Trophoblast cell (in vitro differentiated cells and primary cell): Measurements from ENCODE around the gene SERHL2.

Experiments
- DNase-seq, 2 donors: peaks; one replicate each; pipeline ENCODE4 v3.0.0-alpha.2; 2016
- H2AFZ ChIP-seq: 2 replicates; pipeline ENCODE4 v1.6.1; 2013; ENCODE audit warnings: low read length, moderate library complexity, mild to moderate bottlenecking; ENCODE audit not compliant: insufficient read depth, poor library complexity
- H2AK5ac ChIP-seq: 2 replicates; pipeline ENCODE4 v1.6.1; 2013; ENCODE audit warnings: mild to moderate bottlenecking, low read length
- H2BK120ac ChIP-seq: 2 replicates; pipeline ENCODE4 v1.6.1; 2013; ENCODE audit warnings: low read length, mild to moderate bottlenecking, moderate library complexity; ENCODE audit not compliant: insufficient read depth, poor library complexity
- H2BK12ac ChIP-seq: 2 replicates; pipeline ENCODE4 v1.6.1; 2013; ENCODE audit warnings: mild to moderate bottlenecking, low read length, moderate library complexity
- H2BK5ac ChIP-seq: 2 replicates; pipeline ENCODE4 v1.6.1; 2013; ENCODE audit warnings: low read length, low read depth, moderate library complexity, mild to moderate bottlenecking; ENCODE audit not compliant: poor library complexity
- H3K14ac ChIP-seq: 2 replicates; pipeline ENCODE4 v1.6.1; 2013; ENCODE audit warnings: mild to moderate bottlenecking, low read length
- H3K18ac ChIP-seq: 2 replicates; pipeline ENCODE4 v1.6.1; 2013; ENCODE audit warnings: mild to moderate bottlenecking, low read length
- H3K23ac ChIP-seq: 2 replicates; pipeline ENCODE4 v1.6.1; 2013; ENCODE audit warnings: low read length
- H3K27ac ChIP-seq: 2 replicates; pipeline ENCODE4 v1.5.1; 2013; ENCODE audit warnings: low read depth, mild to moderate bottlenecking, inconsistent platforms, low read length, moderate library complexity
- H3K27me3 ChIP-seq: 2 replicates; pipeline ENCODE4 v1.6.1; 2013; ENCODE audit warnings: inconsistent platforms, mild to moderate bottlenecking, low read length, moderate library complexity; ENCODE audit not compliant: insufficient read depth
- H3K36me3 ChIP-seq, 2 experiments: 1 replicate in 1 of 2; 2 replicates in 1 of 2; pipeline ENCODE4 v1.6.1; 2013; ENCODE audit warnings: low read length in 2 of 2, mild to moderate bottlenecking in 2 of 2, moderate library complexity in 1 of 2; ENCODE audit not compliant: insufficient read depth in 2 of 2, control insufficient read depth in 1 of 2
- H3K4ac ChIP-seq: 2 replicates; pipeline ENCODE4 v1.6.1; 2013; ENCODE audit warnings: low read depth, mild to moderate bottlenecking, low read length, moderate library complexity
- H3K4me1 ChIP-seq, 2 experiments: 1 replicate in 1 of 2; 2 replicates in 1 of 2; pipeline ENCODE4 v1.6.1; 2013; ENCODE audit warnings: low read length in 2 of 2, mild to moderate bottlenecking in 2 of 2, moderate library complexity in 1 of 2; ENCODE audit not compliant: insufficient read depth in 2 of 2, control insufficient read depth in 1 of 2
- H3K4me2 ChIP-seq: 2 replicates; pipeline ENCODE4 v1.6.1; 2013; ENCODE audit warnings: inconsistent platforms, mild to moderate bottlenecking, low read length, moderate library complexity
- H3K4me3 ChIP-seq: 2 replicates; pipeline ENCODE4 v1.5.1; 2013; ENCODE audit warnings: mild to moderate bottlenecking, low read depth, low read length, inconsistent platforms
- H3K79me1 ChIP-seq: one replicate; pipeline ENCODE4 v1.6.1; 2013; ENCODE audit warnings: low read length
- H3K79me2 ChIP-seq: 2 replicates; pipeline ENCODE4 v1.6.1; 2013; ENCODE audit warnings: low read length, mild to moderate bottlenecking; ENCODE audit not compliant: control insufficient read depth, insufficient read depth, poor library complexity
- H3K9ac ChIP-seq: 2 replicates; pipeline ENCODE4 v1.6.1; 2013; ENCODE audit warnings: mild to moderate bottlenecking, low read length
- H3K9me3 ChIP-seq: 2 replicates; pipeline ENCODE4 v1.6.1; 2013; ENCODE audit warnings: low read depth, mild to moderate bottlenecking, control low read depth, inconsistent platforms, low read length; ENCODE audit not compliant: insufficient read depth
- H4K12ac ChIP-seq: 2 replicates; pipeline ENCODE4 v1.6.1; 2013; ENCODE audit warnings: low read depth, mild to moderate bottlenecking, low read length, moderate library complexity
- H4K8ac ChIP-seq: 2 replicates; pipeline ENCODE4 v1.6.1; 2013; ENCODE audit warnings: low read depth, mild to moderate bottlenecking, low read length, moderate library complexity
- H4K91ac ChIP-seq: one replicate; pipeline ENCODE4 v1.6.1; 2013; ENCODE audit warnings: low read depth, mild to moderate bottlenecking, low read length, moderate library complexity
- WGBS: extraction: QIAGEN DNeasy Blood & Tissue Kit; methylation state at CpG from one replicate; pipeline ENCODE4 v1.1.7; 2013; ENCODE audit warnings: missing lambda C conversion rate; ENCODE audit not compliant: insufficient read length, insufficient coverage; ENCODE audit errors: extremely low coverage; 5-methylcytosine and 5-hydroxymethylcytosine counted together

SERHL2 gene

DNA sequence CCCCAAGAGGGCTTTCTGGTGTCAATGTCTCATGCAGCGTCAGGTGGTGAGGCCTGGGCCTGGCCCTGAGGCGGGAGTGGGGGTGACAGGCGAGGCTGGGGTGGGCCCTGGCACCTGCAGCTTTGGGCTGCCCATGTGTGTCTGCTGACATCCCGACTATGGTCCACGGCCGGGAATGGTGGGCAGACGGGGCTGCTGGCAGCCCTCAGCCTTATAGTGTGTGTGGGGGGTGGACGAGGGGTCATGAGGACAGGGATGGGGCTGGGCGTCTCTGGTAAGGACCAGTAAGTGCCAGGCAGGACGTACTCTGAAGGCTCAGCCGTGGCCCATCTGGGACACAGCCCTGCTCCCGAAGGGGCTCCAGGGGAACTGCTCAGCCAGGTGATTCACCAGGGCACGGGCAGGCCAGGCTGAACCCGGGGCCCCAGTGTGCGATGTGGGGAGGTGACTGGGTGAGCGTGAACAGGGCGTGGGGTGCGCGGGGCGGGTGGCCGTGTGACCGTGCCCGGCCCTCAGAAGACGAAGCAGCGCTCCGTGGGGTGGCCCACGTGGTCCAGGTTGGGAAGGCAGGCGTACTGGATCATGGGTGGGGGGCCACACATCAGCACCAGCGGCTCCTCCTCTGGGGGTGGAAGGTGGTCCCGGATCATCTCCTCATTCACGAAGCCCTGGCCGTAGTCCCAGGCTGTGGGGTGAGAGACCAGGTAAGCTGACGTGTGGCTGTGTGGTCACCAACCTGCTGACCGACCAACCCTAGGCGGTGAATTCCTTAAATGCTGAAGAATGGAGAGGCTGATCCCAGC lies 65.7 kb downstream of the SERHL2 start:
- Histone ChIP-seq H2AK5ac (no peak overlapping the region), H4K12ac (no peak overlapping the region), H3K79me1 (peaks cover 2% of the 10 kb centered on the region), H3K79me2 (peaks cover 2% of the 10 kb centered on the region), H2BK120ac (no peak overlapping the region), H3K9ac (no peak overlapping the region), H4K8ac (no peak overlapping the region), H3K27ac (no peak overlapping the region), H4K91ac (no peak overlapping the region), H3K4me1 (peaks cover 10% of the 10 kb centered on the region in 2 experiments), H2AFZ (no peak overlapping the region), H3K4me3 (no peak overlapping the region), H3K4ac (no peak overlapping the region), H2BK5ac (no peak overlapping the region), H3K18ac (no peak overlapping the region), H3K23ac (no peak overlapping the region), H3K14ac (no peak overlapping the region), H3K36me3 (peaks cover 27 to 28% of the 10 kb centered on the region in 2 experiments), H3K9me3 (no peaks in the 10 kb centered on the region), H3K27me3 (no peaks in the 10 kb centered on the region), H3K4me2 (no peak overlapping the region), H2BK12ac (no peak overlapping the region)
- WGBS = no CpG with 5 or more reads among the region's 35 CpGs
- no peak for DNase-seq

GRCh38 chr22:42620084-42620483 lies 66.3 kb downstream of the SERHL2 start:
- H3K23ac ChIP-seq = no peak overlapping the region
- H2BK5ac ChIP-seq = no peak overlapping the region
- no peak overlapping the region for H4K91ac ChIP-seq
- no peaks in the 10 kb centered on the region for H3K79me2 ChIP-seq
- H3K18ac ChIP-seq = no peak overlapping the region
- H3K4ac ChIP-seq = no peak overlapping the region
- no peaks in the 10 kb centered on the region for H3K27me3 ChIP-seq
- peaks cover 10% of the 10 kb centered on the region in 2 experiments for H3K4me1 ChIP-seq
- H3K4me2 ChIP-seq = no peak overlapping the region
- DNase-seq = no peak
- no peak overlapping the region for H2AK5ac ChIP-seq
- H3K4me3 ChIP-seq = no peak overlapping the region
- H2BK120ac ChIP-seq = no peak overlapping the region
- no peaks in the 10 kb centered on the region for H3K79me1 ChIP-seq
- H4K12ac ChIP-seq = no peak overlapping the region
- no peak overlapping the region for H2BK12ac ChIP-seq
- no peaks in the 10 kb centered on the region for H3K9me3 ChIP-seq
- no peak overlapping the region for H4K8ac ChIP-seq
- H3K36me3 ChIP-seq = peaks cover 31 to 32% of the 10 kb centered on the region in 2 experiments
- no peak overlapping the region for H3K27ac ChIP-seq
- no peak overlapping the region for H2AFZ ChIP-seq
- no CpG with 5 or more reads among the region's 4 CpGs for WGBS
- no peak overlapping the region for H3K14ac ChIP-seq
- H3K9ac ChIP-seq = no peak overlapping the region

DNA sequence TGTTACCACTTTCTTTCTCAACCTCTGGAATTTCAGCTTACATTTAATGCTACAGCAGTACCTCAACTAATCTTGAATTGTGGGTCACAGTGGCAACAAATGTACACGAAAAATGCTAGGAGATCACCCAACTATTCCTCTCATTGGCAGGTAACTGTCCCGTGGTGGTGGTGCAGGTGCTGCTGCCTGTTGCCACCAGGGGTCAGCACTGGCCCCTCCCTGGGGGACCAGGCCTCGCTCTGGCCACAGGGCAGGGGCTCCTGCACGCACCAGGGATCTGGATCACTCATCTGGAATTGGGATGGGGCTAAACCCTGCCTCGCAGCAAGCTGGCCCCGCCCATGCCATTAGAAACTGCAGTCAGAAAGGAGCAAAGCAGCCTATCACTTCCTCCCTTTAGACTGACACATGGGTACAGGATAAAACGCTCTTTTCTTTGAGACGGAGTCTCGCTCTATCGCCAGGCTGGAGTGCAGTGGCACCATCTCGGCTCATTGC lies 67.8 kb downstream of the SERHL2 start:
- Histone ChIP-seq H4K91ac (no peak overlapping the region), H3K4me3 (no peak overlapping the region), H4K12ac (no peak overlapping the region), H2AK5ac (no peak overlapping the region), H2BK120ac (no peak overlapping the region), H3K79me2 (no peaks in the 10 kb centered on the region), H3K79me1 (no peaks in the 10 kb centered on the region), H3K4me2 (no peak overlapping the region), H3K9me3 (no peaks in the 10 kb centered on the region), H4K8ac (no peak overlapping the region), H3K27ac (no peak overlapping the region), H3K4ac (no peak overlapping the region), H2BK5ac (no peak overlapping the region), H3K23ac (no peak overlapping the region), H3K9ac (no peak overlapping the region), H3K36me3 (peaks cover 39 to 40% of the 10 kb centered on the region in 2 experiments), H2AFZ (no peak overlapping the region), H3K18ac (no peak overlapping the region), H3K27me3 (no peaks in the 10 kb centered on the region), H3K14ac (no peak overlapping the region), H2BK12ac (no peak overlapping the region), H3K4me1 (peaks cover 7 to 8% of the 10 kb centered on the region in 2 experiments)
- WGBS = no CpG with 5 or more reads among the region's 11 CpGs
- DNase-seq = peak; percentile 79 to 85

GRCh38 chr22:42622061-42622710 lies 68.4 kb downstream of the SERHL2 start:
- H3K27me3 ChIP-seq = no peaks in the 10 kb centered on the region
- H3K27ac ChIP-seq = no peak overlapping the region
- H2BK5ac ChIP-seq = no peak overlapping the region
- no peak overlapping the region for H3K9ac ChIP-seq
- no peak for DNase-seq
- H4K12ac ChIP-seq = no peak overlapping the region
- H3K79me1 ChIP-seq = no peaks in the 10 kb centered on the region
- no peak overlapping the region for H3K4ac ChIP-seq
- H4K8ac ChIP-seq = no peak overlapping the region
- H3K36me3 ChIP-seq = peaks cover 45 to 47% of the 10 kb centered on the region in 2 experiments
- H3K14ac ChIP-seq = no peak overlapping the region
- H3K9me3 ChIP-seq = no peaks in the 10 kb centered on the region
- H2AK5ac ChIP-seq = no peak overlapping the region
- no peak overlapping the region for H3K23ac ChIP-seq
- H2AFZ ChIP-seq = no peak overlapping the region
- no peak overlapping the region for H4K91ac ChIP-seq
- no peaks in the 10 kb centered on the region for H3K79me2 ChIP-seq
- H3K4me2 ChIP-seq = no peak overlapping the region
- H3K4me3 ChIP-seq = no peak overlapping the region
- H2BK120ac ChIP-seq = no peak overlapping the region
- no peak overlapping the region for H3K18ac ChIP-seq
- peaks cover 7 to 8% of the 10 kb centered on the region in 2 experiments for H3K4me1 ChIP-seq
- no CpG with 5 or more reads among the region's 20 CpGs for WGBS
- no peak overlapping the region for H2BK12ac ChIP-seq
